Endothelial cell of umbilical vein (primary cell): Measurements from ENCODE around the gene TGM4. TPM values are rescaled to one million over a fixed set of nuclear protein-coding genes. Genes with fewer than 3 reads are reported as not detected.

ENCODE experiments used
- BruUV-seq: library from RNA; stranded (reverse); fragments of 400-500 nt; replicated peaks from 2 replicates; lab custom pipeline; 2021; lab: Mats Ljungman, UMichigan
- CTCF ChIA-PET: fragments of 300-600, 350-600 bp; sonication (Branson Sonifier 250); formaldehyde crosslinking; loops from one replicate; lab custom pipeline; 2021; ENCODE audit warnings: antibody characterized with exemption, inconsistent platforms; lab: Charles Lee
- POLR2A ChIA-PET: fragments of 300-600, 350-600 bp; sonication (Branson Sonifier 250); formaldehyde crosslinking; loops from one replicate; lab custom pipeline; 2021; ENCODE audit warnings: antibody characterized with exemption, inconsistent platforms; lab: Charles Lee
- DNase-seq: peaks from one replicate; pipeline ENCODE4 v3.0.0-alpha.2; 2011; ENCODE audit warnings: low read depth, low spot score
- FAIRE-seq: peaks from 2 replicates; lab custom pipeline; 2011; peaks lifted over from hg19 to GRCh38; lab: Jason Lieb, UNC
- H2AFZ ChIP-seq: 2 replicates; pipeline ENCODE4 v1.6.0; 2012; ENCODE audit warnings: low read depth, low read length, control low read depth, inconsistent platforms
- H3K27ac ChIP-seq: 2 replicates; pipeline ENCODE4 v1.5.1; 2011; ENCODE audit warnings: low read depth, mild to moderate bottlenecking, control low read depth, low read length, moderate library complexity; ENCODE audit not compliant: insufficient read depth
- H3K27me3 ChIP-seq, 2 experiments: 2 replicates each; pipeline versions ENCODE4 v1.6.0 to v1.6.1; 2011; ENCODE audit warnings: low read length in 2 of 2, mixed read lengths in 1 of 2; ENCODE audit not compliant: control insufficient read depth in 2 of 2, insufficient read depth in 2 of 2
- H3K36me3 ChIP-seq, 2 experiments: 2 replicates in 1 of 2; 3 replicates in 1 of 2; pipeline ENCODE4 v1.5.1; 2011; ENCODE audit warnings: low read length in 2 of 2, mild to moderate bottlenecking in 1 of 2, moderate library complexity in 1 of 2; ENCODE audit not compliant: control insufficient read depth in 2 of 2, insufficient read depth in 2 of 2; ENCODE audit errors: extremely low read depth in 1 of 2
- H3K4me1 ChIP-seq: 3 replicates; pipeline ENCODE4 v1.5.1; 2011; ENCODE audit warnings: mild to moderate bottlenecking, low read length; ENCODE audit not compliant: control insufficient read depth, insufficient read depth; ENCODE audit errors: extremely low read depth
- H3K4me2 ChIP-seq: 2 replicates; pipeline ENCODE4 v1.6.1; 2011; ENCODE audit warnings: low read length, control low read depth, mixed read lengths; ENCODE audit not compliant: insufficient read depth
- H3K4me3 ChIP-seq, 3 experiments: fragments of 200-600 bp in 1 of 3; sonication (generic), shearing (Covaris generic) in 1 of 3; replicated peaks in 1 of 3; 2 replicates each; pipeline ENCODE4 v1.5.1; 2011 to 2016; ENCODE audit warnings: control low read depth in 3 of 3, low read length in 3 of 3, mild to moderate bottlenecking in 2 of 3, inconsistent platforms in 1 of 3, low read depth in 1 of 3, moderate library complexity in 1 of 3; ENCODE audit not compliant: insufficient read depth in 1 of 3
- H3K79me2 ChIP-seq: 2 replicates; pipeline ENCODE4 v1.6.0; 2012; ENCODE audit warnings: low read length, inconsistent platforms; ENCODE audit not compliant: control insufficient read depth, insufficient read depth
- H3K9ac ChIP-seq: replicated peaks from 2 replicates; pipeline ENCODE3; 2011; ENCODE audit warnings: low read length, control low read depth; ENCODE audit not compliant: insufficient read depth; ENCODE audit errors: extremely low read depth
- H3K9me1 ChIP-seq: replicated peaks from 3 replicates; pipeline ENCODE4 v1.6.0; 2011; ENCODE audit warnings: mild to moderate bottlenecking, low read length; ENCODE audit not compliant: control insufficient read depth, insufficient read depth; ENCODE audit errors: extremely low read depth
- H3K9me3 ChIP-seq: replicated peaks from 2 replicates; pipeline ENCODE4 v1.5.1; 2012; ENCODE audit warnings: low read length, inconsistent platforms; ENCODE audit not compliant: control insufficient read depth, insufficient read depth
- H4K20me1 ChIP-seq: replicated peaks from 2 replicates; pipeline ENCODE3; 2011; ENCODE audit warnings: mild to moderate bottlenecking, low read length; ENCODE audit not compliant: control insufficient read depth, insufficient read depth; ENCODE audit errors: extremely low read depth
- EZH2 ChIP-seq: IDR thresholded peaks from 2 replicates; pipeline ENCODE4 v1.6.1; 2012; ENCODE audit warnings: borderline replicate concordance, low read depth, mild to moderate bottlenecking, moderate library complexity, low read length, inconsistent platforms; ENCODE audit not compliant: severe bottlenecking
- FOS ChIP-seq: IDR thresholded peaks from 2 replicates; pipeline ENCODE4 v1.6.1; 2011; ENCODE audit warnings: mild to moderate bottlenecking, low read length, moderate library complexity, borderline replicate concordance; ENCODE audit not compliant: insufficient read depth
- GATA2 ChIP-seq: IDR thresholded peaks from 2 replicates; pipeline ENCODE4 v1.7.0; 2011; ENCODE audit warnings: low read depth, mild to moderate bottlenecking, moderate library complexity, mixed read lengths, low read length; ENCODE audit not compliant: insufficient read length, insufficient read depth
- JUN ChIP-seq: IDR thresholded peaks from 2 replicates; pipeline ENCODE4 v1.6.1; 2011; ENCODE audit warnings: borderline replicate concordance, low read depth; ENCODE audit not compliant: insufficient read length, insufficient read depth
- MYC ChIP-seq: IDR thresholded peaks from one replicate; pipeline ENCODE4 v1.6.1; 2011; ENCODE audit warnings: mild to moderate bottlenecking, low read depth, low read length
- POLR2A ChIP-seq: IDR thresholded peaks from 2 replicates; pipeline ENCODE4 v1.6.1; 2012; ENCODE audit warnings: low read depth, mild to moderate bottlenecking, control low read depth, low read length
- POLR2AphosphoS5 ChIP-seq: IDR thresholded peaks from 2 replicates; pipeline ENCODE4 v1.6.1; 2012; ENCODE audit warnings: low read depth, mild to moderate bottlenecking, control low read depth, low read length, moderate library complexity; ENCODE audit not compliant: insufficient read depth
- dilution Hi-C: fragments of 300-500 bp; cut with MboI; formaldehyde crosslinking; loops from one replicate; pipeline ENCODE4 v1.15.0; 2019; ENCODE audit warnings: low sequenced_read_pairs; ENCODE audit not compliant: extremely low pct_ligation_motif_present
- intact Hi-C: fragments of 100-400 bp; cut with micrococcal nuclease; formaldehyde crosslinking; loops from one replicate; pipeline ENCODE4 v1.10.0; 2022
- polyA plus RNA-seq, 4 experiments: library from polyadenylated mRNA; depleted of rRNA in 3 of 4; stranded (reverse) in 3 of 4; unstranded in 1 of 4; fragments of >200 nt; gene quantifications; 2 replicates each; pipeline versions ENCODE4 v1.2.1 to v1.2.3, GENCODE V29; 2011 to 2012; ENCODE audit warnings: missing spikeins in 1 of 4
- total RNA-seq: library from RNA; stranded (reverse); gene quantifications from 2 replicates; pipeline ENCODE4 v1.2.3, GENCODE V29; 2021
- TF ChIP-seq, protein P1 (sequence below), 2 donors: IDR thresholded peaks; 1 replicate in 1 of 2; 2 replicates in 1 of 2; pipeline ENCODE4 v1.5.1; 2011; ENCODE audit warnings: low read length in 2 of 2, mild to moderate bottlenecking in 2 of 2, moderate library complexity in 2 of 2, control low read depth in 1 of 2, inconsistent platforms in 1 of 2, low read depth in 1 of 2; ENCODE audit not compliant: insufficient read depth in 1 of 2; ENCODE audit errors: extremely low read depth in 1 of 2
- TF ChIP-seq, protein P2 (sequence below): IDR thresholded peaks from 2 replicates; pipeline ENCODE4 v1.6.1; 2011; ENCODE audit not compliant: insufficient read depth, insufficient read length

TGM4 gene
- total and polyA plus RNA-seq, 2 donors (not counting 3 experiments of a cell fraction or from before 2014, with no cell fraction given), result 0.11 to 0.24 TPM

DNA sequence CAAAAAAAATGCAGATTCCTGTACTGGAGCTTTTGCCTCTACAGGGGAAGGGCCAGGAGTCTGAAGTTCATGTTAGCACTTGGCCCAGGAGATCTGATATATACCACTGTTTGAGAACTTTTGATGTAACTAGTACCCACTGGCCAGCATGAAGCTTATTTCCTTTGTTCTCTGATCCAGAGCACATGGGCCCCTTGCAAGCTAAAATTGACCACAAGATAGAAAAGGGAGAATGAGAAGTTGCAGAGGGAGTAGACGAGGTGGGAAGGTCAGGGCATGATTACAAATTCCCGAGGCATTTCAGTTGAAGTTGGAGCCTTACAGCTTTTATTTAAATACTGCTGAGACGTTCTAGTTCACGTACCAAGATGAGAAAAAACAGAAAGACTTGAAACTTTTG lies 28.2 kb downstream of the TGM4 start:
- CTCF ChIA-PET, result interaction anchor here (1.2 kb wide), 1 partner anchor 11 kb away, joined by 3 read pairs; no protein-coding TSS in a partner anchor
- intact Hi-C loops, result no loop called here

More for the DNA sequence above, 28.2 kb downstream of the TGM4 start:
- H3K4me1 ChIP-seq, result no peaks in the 10 kb centered on the region
- TF ChIP-seq, protein P1, sequence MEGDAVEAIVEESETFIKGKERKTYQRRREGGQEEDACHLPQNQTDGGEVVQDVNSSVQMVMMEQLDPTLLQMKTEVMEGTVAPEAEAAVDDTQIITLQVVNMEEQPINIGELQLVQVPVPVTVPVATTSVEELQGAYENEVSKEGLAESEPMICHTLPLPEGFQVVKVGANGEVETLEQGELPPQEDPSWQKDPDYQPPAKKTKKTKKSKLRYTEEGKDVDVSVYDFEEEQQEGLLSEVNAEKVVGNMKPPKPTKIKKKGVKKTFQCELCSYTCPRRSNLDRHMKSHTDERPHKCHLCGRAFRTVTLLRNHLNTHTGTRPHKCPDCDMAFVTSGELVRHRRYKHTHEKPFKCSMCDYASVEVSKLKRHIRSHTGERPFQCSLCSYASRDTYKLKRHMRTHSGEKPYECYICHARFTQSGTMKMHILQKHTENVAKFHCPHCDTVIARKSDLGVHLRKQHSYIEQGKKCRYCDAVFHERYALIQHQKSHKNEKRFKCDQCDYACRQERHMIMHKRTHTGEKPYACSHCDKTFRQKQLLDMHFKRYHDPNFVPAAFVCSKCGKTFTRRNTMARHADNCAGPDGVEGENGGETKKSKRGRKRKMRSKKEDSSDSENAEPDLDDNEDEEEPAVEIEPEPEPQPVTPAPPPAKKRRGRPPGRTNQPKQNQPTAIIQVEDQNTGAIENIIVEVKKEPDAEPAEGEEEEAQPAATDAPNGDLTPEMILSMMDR (IDR thresholded peaks at IDR 0.05; ENCODE audit: extremely low read depth in 1 of 2, insufficient read depth in 1 of 2, low read depth in 1 of 2, low read length in 2 of 2), result no peak
- TF ChIP-seq POLR2A (no peak), JUN (no peak), GATA2 (no peak), FOS (no peak), POLR2AphosphoS5 (no peak), EZH2 (no peak), MYC (no peak)
- TF ChIP-seq, protein P2, sequence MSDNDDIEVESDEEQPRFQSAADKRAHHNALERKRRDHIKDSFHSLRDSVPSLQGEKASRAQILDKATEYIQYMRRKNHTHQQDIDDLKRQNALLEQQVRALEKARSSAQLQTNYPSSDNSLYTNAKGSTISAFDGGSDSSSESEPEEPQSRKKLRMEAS, result no peak
- H3K9me1 ChIP-seq, result no peaks in the 10 kb centered on the region
- H4K20me1 ChIP-seq, result no peaks in the 10 kb centered on the region
- H3K36me3 ChIP-seq, result no peaks in the 10 kb centered on the region
- no peaks in the 10 kb centered on the region for H3K27me3 ChIP-seq
- no peak overlapping the region for H2AFZ ChIP-seq
- no peak overlapping the region for H3K4me3 ChIP-seq
- DNase-seq (no peak), FAIRE-seq (no peak)
- H3K79me2 ChIP-seq, result no peaks in the 10 kb centered on the region
- H3K27ac ChIP-seq, result no peak overlapping the region
- dilution Hi-C loops, result no loop called here
- no peaks in the 10 kb centered on the region for H3K9me3 ChIP-seq
- no peak overlapping the region for H3K9ac ChIP-seq
- POLR2A ChIA-PET, result no interaction called here
- H3K4me2 ChIP-seq, result no peak overlapping the region
- no TSS peak for BruUV-seq
